ENCODE results near the gene IL34.

Gene IL34

GRCh38 chr16:70675851-70676513 lies 29.6 kb downstream of the IL34 start:
- TF ChIP-seq TAF1 (IDR thresholded peaks at IDR 0.05; ENCODE audit: borderline replicate concordance, low read depth, low read length), result no peak
- TF ChIP-seq POLR2AphosphoS5 (IDR thresholded peaks at IDR 0.05; ENCODE audit: low read depth, low read length), result no peak
- TF ChIP-seq POLR2A (IDR thresholded peaks at IDR 0.05; ENCODE audit: low read depth, low read length), result no peak
- FAIRE-seq, result no peak
- no peak for DNase-seq (ENCODE audit: insufficient read length)

GRCh38 chr16:70676675-70677498 lies 30.5 kb downstream of the IL34 start:
- no peak for FAIRE-seq
- TF ChIP-seq TAF1 (IDR thresholded peaks at IDR 0.05; ENCODE audit: borderline replicate concordance, low read depth, low read length) (no peak), POLR2AphosphoS5 (IDR thresholded peaks at IDR 0.05; ENCODE audit: low read depth, low read length) (no peak), POLR2A (IDR thresholded peaks at IDR 0.05; ENCODE audit: low read depth, low read length) (no peak)
- no peak for DNase-seq (ENCODE audit: insufficient read length)

GRCh38 chr16:70677499-70678120 lies 31.3 kb downstream of the IL34 start:
- TF ChIP-seq TAF1 (IDR thresholded peaks at IDR 0.05; ENCODE audit: borderline replicate concordance, low read depth, low read length) (no peak), POLR2AphosphoS5 (IDR thresholded peaks at IDR 0.05; ENCODE audit: low read depth, low read length) (no peak), POLR2A (IDR thresholded peaks at IDR 0.05; ENCODE audit: low read depth, low read length) (no peak)
- FAIRE-seq (no peak), DNase-seq (ENCODE audit: insufficient read length) (no peak)

GRCh38 chr16:70678121-70678897 lies 31.9 kb downstream of the IL34 start:
- FAIRE-seq, result no peak
- no peak for DNase-seq (ENCODE audit: insufficient read length)
- TF ChIP-seq POLR2A (IDR thresholded peaks at IDR 0.05; ENCODE audit: low read depth, low read length), result no peak
- TF ChIP-seq TAF1 (IDR thresholded peaks at IDR 0.05; ENCODE audit: borderline replicate concordance, low read depth, low read length), result no peak
- TF ChIP-seq POLR2AphosphoS5 (IDR thresholded peaks at IDR 0.05; ENCODE audit: low read depth, low read length), result no peak

- FAIRE-seq (no peak), DNase-seq (ENCODE audit: insufficient read length) (no peak)
- TF ChIP-seq POLR2A (IDR thresholded peaks at IDR 0.05; ENCODE audit: low read depth, low read length) (no peak), TAF1 (IDR thresholded peaks at IDR 0.05; ENCODE audit: borderline replicate concordance, low read depth, low read length) (no peak), POLR2AphosphoS5 (IDR thresholded peaks at IDR 0.05; ENCODE audit: low read depth, low read length) (no peak)
Measured at GRCh38 chr16:70678898-70679670, 32.7 kb downstream of the IL34 start.

- no peak for FAIRE-seq
- TF ChIP-seq TAF1 (IDR thresholded peaks at IDR 0.05; ENCODE audit: borderline replicate concordance, low read depth, low read length) (no peak), POLR2A (IDR thresholded peaks at IDR 0.05; ENCODE audit: low read depth, low read length) (no peak), POLR2AphosphoS5 (IDR thresholded peaks at IDR 0.05; ENCODE audit: low read depth, low read length) (no peak)
- DNase-seq (ENCODE audit: insufficient read length), result no peak
Measured at GRCh38 chr16:70679671-70680494, 33.5 kb downstream of the IL34 start.

- FAIRE-seq, result no peak
Measured at GRCh38 chr16:70680495-70681381, 34.4 kb downstream of the IL34 start.

GRCh38 chr16:70681382-70682238 lies 35.3 kb downstream of the IL34 start:
- TF ChIP-seq TAF1 (IDR thresholded peaks at IDR 0.05; ENCODE audit: borderline replicate concordance, low read depth, low read length) (no peak), POLR2AphosphoS5 (IDR thresholded peaks at IDR 0.05; ENCODE audit: low read depth, low read length) (no peak), POLR2A (IDR thresholded peaks at IDR 0.05; ENCODE audit: low read depth, low read length) (no peak)
- no peak for DNase-seq (ENCODE audit: insufficient read length)
- no peak for FAIRE-seq

More at GRCh38 chr16:70680495-70681381, 34.4 kb downstream of the IL34 start:
- no peak for TF ChIP-seq TAF1 (IDR thresholded peaks at IDR 0.05; ENCODE audit: borderline replicate concordance, low read depth, low read length)
- TF ChIP-seq POLR2A (IDR thresholded peaks at IDR 0.05; ENCODE audit: low read depth, low read length), result no peak
- no peak for TF ChIP-seq POLR2AphosphoS5 (IDR thresholded peaks at IDR 0.05; ENCODE audit: low read depth, low read length)
- no peak for DNase-seq (ENCODE audit: insufficient read length)
